A172 (cell line): ENCODE results near the gene TBC1D25. TPM values are rescaled to one million over a fixed set of nuclear protein-coding genes. Genes with fewer than 3 reads are reported as not detected.

ENCODE experiments used
- DNase-seq: peaks from one replicate; pipeline ENCODE4 v3.0.0-alpha.2; 2015; ENCODE audit warnings: low spot score
- total RNA-seq: library from RNA; depleted of rRNA; stranded (reverse); fragments of >200 nt; shearing (Covaris generic); gene quantifications from 2 replicates; pipeline ENCODE4 v1.2.3, GENCODE V29; 2014; rRNA removed

The TBC1D25 gene, protein sequence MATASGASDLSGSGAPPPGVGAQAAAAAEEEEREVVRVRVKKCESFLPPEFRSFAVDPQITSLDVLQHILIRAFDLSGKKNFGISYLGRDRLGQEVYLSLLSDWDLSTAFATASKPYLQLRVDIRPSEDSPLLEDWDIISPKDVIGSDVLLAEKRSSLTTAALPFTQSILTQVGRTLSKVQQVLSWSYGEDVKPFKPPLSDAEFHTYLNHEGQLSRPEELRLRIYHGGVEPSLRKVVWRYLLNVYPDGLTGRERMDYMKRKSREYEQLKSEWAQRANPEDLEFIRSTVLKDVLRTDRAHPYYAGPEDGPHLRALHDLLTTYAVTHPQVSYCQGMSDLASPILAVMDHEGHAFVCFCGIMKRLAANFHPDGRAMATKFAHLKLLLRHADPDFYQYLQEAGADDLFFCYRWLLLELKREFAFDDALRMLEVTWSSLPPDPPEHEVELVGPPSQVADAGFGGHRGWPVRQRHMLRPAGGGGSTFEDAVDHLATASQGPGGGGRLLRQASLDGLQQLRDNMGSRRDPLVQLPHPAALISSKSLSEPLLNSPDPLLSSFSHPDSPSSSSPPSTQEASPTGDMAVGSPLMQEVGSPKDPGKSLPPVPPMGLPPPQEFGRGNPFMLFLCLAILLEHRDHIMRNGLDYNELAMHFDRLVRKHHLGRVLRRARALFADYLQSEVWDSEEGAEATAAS
- total RNA-seq = 8.6 and 12.7 TPM in 2 replicates

DNA sequence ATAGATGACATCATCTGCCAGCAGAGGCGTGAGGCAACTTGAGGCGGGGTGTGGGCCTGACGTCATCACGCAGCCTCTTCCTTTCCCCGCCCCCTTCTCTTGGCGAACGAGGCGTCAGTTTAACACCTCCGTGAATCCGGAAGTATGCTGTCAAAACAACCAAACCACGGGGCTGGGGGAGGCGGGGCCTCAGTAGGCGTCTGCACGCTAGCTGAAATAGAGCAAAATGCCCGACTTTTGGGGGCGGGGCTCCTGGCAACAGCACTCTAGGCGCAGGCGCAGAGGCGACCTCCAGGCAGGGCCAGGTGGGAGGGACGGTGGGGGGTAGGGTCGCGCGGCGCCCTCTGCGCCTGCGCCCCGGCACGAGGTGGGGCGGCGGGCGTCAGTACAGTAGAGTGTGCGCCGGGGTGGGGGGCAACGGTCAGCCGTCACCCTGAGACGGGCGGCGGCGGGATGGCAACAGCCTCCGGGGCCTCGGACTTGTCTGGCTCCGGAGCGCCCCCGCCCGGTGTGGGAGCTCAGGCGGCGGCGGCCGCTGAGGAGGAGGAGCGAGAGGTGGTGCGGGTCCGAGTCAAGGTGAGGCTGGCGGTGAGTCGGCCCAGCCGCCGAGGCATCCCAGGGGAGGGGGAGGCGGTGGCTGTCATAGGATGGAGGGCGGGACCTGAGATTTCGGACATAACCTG is at the start of gene TBC1D25:
Gene TBC1D25, plus strand, starts transcription at position 370 of the 683 bp plus-strand sequence. Its CDS starts 84 bp downstream, at position 454.
- DNase-seq = peak; percentile 96

DNA sequence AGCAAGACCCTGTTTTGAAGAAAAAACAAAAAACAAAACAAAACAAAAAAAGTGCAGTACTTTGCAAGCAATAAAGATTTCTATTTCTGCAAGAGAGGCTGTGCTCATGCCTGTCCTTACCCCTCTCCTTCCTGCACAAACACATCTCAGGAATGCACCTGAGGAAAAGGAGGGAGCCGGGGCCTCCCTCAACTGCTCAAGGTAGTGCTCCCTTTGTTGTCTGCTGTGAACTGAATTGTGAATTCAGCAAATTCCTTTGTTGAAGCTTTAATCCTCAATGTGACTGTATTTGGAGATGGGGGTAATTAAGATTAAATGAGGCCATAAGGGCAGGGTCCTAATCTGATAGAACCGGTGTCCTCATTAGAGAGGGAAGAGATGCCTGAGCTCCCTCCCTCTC is 49.6 kb upstream of the TBC1D25 start:
- no peak for DNase-seq

DNA sequence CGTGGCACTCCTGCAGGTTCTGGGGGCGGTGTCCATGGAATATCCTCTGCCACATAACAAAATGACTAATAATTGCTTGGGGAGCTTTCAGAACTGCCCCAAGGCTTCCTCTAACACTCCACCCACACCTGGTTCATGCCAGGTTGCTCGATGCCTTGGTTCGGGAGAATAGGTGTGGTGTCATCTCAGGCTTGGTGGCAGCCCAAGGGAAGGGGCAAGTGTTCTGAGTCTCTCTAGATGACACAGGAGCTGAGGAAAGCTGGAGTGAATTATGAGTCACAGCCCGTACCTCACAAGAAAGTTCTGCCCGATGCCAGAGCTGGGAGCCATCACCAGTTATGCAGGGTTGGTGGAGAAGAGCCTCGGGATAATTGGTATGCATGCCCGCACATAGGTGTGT is 48.9 kb upstream of the TBC1D25 start:
- peak; percentile 41 for DNase-seq

DNA sequence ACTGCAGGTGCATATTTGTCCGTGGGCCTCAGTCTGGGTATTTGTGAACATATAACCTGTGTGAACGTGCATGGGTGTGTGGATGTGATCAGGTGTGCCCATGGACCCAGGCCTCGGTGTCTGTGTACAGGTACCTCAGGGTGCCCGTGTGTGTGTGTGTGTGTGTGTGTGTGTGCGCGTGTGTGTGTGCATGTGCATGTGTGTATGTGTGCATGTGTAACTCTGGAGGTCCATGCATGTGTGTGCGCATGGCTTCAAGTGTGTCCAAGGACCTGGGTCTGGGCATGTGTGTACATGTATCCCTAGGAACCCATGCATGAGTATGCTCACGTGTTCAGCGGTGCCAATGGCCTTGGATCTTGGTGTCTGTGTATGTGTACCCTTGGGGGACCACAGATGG is 47.7 kb upstream of the TBC1D25 start:
- no peak for DNase-seq

DNA sequence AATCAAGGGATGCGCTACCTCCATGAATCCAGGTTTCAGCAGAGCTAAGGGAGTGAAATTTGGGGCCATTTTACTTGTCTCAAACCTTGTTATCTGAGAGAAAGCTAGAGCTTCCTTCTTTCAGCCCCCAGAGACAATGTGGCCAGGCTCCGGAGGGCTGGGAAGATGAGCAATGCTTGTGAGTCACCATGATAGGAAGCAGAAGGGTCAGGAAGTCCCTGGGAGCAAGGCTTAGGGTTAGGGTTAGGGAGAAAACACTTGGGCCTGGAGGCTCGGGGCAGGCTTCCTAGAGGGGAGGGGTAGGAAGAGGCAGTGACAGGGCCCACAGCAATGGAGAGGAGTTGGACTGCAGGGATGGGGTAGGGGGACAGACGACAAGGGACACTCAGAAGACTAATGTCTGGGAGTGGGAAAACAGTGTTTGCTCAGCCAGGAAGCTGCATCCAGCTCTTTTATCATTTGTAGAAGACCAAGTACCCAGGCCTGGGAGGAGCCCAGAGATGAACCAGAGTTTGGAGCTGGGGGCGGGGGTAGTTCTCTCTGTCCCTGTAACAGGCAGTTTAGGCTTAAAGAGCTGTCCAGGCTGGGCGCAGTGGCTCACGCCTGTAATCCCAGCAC is 47.1 kb upstream of the TBC1D25 start:
- peak; percentile 18 for DNase-seq

DNA sequence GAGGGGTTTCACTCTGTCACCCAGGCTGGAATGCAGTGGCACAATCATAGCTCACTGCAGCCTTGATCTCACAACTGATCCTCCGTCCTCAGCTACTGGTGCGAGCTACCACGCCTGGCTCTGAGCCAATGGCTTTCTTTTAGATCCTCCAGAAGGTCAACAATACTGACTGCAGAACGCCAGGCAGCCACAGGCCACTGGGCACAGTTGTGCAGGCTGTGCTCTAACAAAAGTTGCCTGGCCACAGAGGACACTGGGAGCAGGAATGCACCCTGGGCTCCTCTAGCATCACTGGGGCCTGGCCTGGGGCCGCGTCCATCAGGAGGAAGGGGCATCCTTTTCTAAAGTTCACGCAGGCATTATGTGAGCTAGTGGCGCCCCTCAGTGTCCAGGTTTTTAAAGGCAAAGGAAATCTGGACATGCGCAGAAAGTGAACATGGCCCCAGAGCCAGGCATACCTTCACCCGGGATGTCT is 45.6 kb upstream of the TBC1D25 start:
- DNase-seq = peak; percentile 8

DNA sequence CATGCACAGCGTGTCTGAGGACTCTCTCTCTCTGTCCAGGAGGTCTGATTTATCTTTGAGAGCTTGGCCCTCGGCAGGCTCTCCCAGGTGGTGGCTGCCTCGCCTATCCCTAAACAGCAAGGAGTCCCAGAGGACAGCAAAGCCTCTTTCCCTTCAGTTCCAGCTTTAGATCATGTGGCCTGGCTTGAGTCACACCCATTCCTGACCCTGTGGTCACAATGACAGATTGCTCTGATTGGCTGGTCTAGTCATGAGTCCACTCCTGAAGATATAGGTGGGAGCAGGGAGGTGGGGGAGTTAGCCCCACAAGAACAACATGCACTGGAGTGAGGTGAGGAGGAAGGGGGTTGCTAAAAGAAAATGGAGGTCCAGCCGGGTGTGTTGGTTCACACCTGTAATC is 42.9 kb upstream of the TBC1D25 start:
- peak; percentile 42 for DNase-seq

DNA sequence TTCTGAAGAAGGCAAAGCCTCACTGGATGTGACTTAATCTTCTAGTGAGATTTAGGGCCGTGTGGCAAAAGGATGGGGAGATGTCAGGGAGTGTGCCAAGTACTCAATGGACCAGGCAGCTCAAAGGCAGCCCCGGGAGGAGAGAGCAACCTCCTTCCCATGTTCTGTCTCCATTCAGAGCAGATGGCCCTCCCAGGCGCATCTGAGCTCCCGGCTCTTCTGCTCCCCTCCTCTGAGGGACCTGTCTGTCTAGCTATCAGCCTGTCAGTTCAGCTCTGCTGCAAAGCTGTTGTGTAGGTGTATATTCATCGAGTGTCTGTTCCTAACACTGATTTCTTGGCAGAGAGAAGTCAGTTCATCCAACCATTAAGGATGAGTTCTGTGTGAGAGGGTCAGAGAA is 41.6 kb upstream of the TBC1D25 start:
- DNase-seq = no peak

DNA sequence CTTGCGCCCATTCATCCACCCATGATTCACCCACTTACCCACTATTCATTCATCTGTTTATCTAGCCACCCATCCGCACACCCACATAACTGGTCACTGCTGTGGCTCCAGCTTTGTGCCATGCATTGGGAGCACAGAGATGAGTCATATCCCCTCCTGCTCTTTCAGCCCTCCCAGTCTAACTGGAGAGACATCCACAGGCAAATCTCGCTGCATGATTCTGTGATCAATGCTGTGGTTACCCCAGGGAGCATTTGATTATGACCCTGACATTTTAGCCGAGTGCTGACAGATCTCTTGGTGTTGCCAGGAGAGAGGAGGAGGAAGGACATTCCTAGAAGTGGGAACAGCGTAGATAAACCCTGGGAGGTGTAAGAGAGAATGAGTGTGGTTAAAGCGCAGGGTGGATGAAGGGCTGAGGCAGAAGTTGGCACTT is 41.1 kb upstream of the TBC1D25 start:
- peak; percentile 95 for DNase-seq

DNA sequence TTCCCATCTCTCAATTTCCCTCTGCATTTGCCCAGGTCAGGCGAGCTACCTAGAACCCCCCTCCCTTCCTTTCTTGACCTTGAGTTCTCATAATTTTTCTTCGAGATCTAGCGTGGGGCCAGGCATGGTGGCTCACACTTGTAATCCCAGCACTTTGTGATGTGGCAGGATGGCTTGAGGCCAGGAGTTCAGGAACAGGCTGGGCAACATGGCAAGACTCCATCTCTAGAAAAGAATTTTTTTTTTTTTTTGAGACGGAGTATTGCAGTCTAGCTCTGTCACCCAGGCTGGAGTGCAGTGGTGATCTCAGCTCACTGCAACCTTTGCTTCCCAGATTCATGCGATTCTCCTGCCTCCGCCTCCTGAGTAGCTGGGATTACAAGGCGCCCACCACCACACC is 35.3 kb upstream of the TBC1D25 start:
- DNase-seq = no peak

DNA sequence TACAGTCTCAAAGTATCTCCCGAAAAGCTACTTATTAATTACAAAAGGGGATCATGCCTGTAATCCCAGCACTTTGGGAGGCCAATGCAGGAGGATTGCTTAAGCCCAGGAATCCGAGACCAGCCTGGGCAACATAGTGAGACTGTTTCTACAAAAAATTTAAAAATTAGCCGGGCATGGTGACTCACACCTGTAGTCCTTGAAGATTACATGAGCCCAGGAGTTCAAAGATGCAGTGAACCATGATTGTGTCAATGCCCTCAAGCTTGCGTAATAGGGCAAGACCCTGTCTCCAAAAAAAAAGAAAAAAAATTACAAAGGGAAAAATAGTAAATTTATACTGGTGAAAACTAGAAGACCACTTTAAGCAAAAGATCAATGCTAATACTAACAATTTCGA is 34.0 kb upstream of the TBC1D25 start:
- no peak for DNase-seq

DNA sequence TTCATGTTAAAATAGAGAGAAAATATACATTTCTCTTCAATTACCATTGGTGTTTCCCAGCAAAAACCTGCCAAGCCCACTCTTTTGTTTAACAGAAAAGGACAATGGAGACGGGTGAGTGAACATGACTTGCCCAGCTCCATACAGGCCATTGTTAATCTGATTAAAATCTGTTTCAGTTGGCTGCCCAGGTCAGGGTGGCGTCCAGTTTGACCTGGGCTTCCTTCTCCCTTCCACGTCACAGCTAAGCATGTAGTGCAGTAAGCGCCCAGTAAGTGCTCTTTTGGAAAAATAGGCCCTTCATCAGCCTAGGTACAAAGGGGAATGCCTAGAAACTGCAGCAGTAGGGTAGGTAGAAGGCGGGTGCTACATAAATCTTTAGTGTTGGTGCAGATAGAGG is 32.3 kb upstream of the TBC1D25 start:
- DNase-seq = no peak

DNA sequence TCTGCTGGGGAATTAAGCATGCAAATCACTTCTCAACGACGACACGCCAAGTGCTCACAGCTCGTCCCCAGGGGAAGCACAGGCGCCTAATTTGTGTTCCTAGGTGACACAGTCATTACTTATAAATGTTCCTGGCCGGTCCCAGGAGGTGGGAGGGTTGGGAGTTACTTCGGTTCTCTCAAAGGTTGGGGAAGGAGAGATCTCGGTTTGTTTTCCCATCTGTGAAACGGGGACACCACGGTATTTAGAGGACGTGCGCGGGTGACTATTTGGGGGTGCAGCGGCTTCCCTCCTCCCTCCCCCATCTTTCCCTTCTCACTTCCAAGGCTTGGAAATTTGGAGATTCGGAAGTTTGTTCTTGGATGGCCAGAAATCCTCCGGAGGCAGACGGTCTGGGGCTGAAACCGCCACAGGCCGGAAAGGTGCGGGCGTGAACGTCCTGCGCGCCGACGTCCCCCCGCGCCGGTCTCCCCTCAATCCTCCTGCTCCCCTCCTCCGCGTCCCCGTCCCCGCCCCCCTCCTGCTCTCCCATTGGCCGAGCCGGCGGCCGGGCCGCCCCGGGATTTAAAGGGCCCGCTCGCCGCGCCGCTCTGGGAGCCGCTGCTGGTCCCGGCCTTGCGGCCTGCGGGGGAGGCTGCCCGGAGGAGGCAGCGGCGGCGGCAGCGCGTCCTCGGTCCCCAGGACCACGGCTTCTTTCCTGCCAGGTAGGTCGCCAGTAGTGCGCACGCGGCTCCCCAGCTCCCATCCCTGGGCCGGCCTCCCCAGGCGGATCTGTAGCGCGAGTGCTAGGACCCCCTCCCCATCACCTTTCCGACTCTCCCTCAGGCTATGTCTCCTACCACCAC is 30.9 kb upstream of the TBC1D25 start, which contains the start of gene PORCN:
Gene PORCN, plus strand, starts transcription at position 593 of the 845 bp plus-strand sequence. CDS start 829 bp downstream, outside the sequence.
- peak; percentile 46 for DNase-seq

DNA sequence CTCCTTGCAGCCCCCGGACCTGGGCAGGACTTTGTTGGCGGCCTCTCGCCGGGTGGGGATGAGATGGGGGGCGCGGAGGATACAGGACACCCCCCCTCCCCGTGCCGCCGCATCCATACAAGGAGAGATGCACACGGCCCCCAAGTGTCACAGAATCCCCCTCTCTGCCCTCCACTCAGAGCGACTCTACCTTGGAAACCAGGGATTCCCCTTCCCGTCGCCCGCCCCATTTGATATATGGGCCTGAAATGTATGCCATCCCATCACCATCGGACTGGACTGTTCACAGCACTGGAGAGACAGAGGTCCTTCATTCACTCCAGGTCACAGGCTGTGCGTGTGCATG is 30.3 kb upstream of the TBC1D25 start:
- DNase-seq = no peak

DNA sequence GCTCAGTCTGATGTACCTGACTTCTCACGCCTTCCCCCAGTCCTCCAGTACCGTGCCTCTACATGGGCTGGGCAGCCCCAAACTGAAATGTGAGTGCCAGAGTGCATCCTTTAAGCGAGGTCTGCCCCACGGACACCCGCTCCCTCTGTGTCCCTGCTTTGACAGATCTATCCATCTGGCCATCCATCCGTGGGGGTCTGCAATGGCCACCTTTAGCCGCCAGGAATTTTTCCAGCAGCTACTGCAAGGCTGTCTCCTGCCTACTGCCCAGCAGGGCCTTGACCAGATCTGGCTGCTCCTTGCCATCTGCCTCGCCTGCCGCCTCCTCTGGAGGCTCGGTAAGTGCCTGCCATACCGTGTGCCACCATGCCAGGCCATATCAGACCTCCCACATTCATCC is 29.9 kb upstream of the TBC1D25 start:
- DNase-seq = no peak

DNA sequence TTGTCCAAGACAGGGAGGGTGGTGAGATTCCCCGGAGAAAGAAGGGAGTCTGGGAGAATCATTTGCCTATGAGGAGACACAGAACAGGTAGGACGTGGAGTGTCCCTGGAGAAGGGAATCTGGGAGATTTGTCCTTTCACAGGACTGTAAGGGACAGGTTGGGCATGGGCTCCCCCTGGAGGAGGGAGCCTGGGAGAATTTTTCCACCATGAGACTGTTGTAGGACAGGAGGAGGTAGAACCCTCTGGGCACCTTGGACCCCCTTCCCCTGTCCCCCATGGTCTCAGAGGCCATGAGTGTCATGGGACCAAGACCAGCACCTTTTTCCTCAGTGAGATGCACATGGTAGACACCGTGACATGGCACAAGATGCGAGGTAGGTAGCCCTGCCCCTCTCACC is 28.0 kb upstream of the TBC1D25 start:
- peak; percentile 13 for DNase-seq

DNA sequence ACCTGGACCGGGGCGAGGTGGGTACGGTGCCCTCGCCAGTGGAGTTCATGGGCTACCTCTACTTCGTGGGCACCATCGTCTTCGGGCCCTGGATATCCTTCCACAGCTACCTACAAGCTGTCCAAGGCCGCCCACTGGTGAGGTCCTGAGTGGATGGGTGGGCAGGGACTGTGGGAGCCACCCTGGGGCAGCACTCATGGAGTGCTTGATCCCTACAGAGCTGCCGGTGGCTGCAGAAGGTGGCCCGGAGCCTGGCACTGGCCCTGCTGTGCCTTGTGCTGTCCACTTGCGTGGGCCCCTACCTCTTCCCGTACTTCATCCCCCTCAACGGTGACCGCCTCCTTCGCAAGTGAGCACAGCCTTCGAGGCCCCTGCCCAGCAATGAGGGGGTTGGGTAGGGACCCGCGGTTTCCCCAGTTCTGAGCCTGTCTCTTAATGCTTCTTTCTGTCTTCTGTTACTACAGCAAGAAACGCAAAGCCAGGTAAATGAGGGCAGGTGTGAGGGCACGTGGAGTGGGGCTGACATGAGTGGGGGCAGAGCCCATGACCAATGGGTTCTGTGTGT is 27.1 kb upstream of the TBC1D25 start:
- DNase-seq = no peak

DNA sequence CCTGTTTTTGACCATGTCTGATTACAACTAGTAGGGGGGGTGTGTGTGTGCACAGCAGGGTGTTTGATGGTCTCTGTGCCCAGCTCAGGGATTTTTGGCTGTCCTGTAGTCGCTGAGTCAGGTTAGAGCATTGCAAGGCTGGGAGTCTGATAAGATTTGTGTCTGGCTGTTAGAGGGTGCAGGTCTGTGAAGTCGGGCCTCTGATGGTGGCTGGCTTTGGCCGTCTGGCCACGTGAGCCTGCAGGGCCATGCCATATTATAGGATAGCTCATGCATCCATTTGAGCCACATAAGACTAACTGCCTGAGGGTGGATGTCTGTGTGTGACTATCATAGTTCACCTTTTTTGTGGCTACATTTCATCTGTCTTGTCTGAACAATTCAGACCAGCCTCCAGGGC is 25.8 kb upstream of the TBC1D25 start:
- DNase-seq = no peak

DNA sequence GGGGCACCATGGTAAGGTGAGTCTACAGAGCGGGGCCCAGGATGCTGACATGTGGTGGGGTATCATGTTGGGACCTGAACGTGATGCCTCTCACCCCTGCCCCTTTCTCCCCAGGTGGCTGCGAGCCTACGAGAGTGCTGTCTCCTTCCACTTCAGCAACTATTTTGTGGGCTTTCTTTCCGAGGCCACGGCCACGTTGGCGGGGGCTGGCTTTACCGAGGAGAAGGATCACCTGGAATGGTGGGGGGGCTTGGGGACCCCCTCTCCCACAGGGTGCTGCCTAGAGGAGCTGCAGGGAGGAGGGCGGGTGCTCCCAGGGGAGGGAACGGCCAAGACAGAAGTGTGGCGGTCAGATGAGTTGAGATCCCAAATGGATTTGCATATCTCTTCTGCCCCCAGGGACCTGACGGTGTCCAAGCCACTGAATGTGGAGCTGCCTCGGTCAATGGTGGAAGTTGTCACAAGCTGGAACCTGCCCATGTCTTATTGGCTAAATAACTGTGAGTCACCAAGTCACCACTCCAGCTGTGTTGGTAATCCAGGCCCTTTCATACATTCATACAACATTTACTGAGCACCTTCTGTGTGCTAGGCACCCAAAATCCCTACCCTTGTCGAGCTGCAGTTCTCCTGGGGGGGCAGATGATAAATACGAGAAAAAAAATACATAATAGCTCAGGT is 25.2 kb upstream of the TBC1D25 start:
- DNase-seq = no peak

DNA sequence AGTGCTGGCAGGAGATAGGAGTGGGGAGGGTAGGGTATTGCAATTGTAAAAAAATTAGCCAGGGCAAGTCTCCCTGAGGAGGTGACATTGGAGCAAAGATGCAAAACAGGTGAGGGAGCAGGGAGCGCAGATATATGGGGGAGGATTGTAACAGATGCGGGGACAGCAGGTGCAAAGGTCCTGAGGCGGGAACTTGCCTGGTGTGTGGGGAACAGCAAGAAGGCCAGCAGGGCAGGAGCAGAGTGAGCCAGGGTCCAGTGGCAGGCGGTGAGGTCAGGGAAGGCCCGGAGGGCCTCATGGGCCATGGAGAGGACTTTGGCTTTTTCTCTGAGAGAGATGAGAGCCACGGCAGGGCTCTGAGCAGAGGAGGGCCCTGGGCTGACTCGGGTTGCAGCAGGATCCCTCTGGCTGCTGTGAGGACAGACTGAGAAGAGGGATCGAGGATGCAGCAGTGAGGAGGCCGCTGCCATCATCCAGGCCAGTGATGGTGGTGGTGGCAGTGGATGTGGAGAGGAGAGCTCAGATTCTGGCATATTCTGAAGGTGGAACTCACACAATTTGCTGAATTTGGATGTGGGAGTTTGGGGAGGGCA is 24.6 kb upstream of the TBC1D25 start:
- DNase-seq = no peak
